Measurements from ENCODE around the gene SSU72. TPM values are rescaled to one million over a fixed set of nuclear protein-coding genes. Genes with fewer than 3 reads are reported as not detected.
"Not testable (repeated sequence)": the region's sequence is repeated elsewhere in the genome, so short reads cannot be mapped to it uniquely, and the experiment has no call there.

Gene SSU72
- polyA plus RNA-seq, 1 donor from 2014 or later, result 56.2 TPM

DNA sequence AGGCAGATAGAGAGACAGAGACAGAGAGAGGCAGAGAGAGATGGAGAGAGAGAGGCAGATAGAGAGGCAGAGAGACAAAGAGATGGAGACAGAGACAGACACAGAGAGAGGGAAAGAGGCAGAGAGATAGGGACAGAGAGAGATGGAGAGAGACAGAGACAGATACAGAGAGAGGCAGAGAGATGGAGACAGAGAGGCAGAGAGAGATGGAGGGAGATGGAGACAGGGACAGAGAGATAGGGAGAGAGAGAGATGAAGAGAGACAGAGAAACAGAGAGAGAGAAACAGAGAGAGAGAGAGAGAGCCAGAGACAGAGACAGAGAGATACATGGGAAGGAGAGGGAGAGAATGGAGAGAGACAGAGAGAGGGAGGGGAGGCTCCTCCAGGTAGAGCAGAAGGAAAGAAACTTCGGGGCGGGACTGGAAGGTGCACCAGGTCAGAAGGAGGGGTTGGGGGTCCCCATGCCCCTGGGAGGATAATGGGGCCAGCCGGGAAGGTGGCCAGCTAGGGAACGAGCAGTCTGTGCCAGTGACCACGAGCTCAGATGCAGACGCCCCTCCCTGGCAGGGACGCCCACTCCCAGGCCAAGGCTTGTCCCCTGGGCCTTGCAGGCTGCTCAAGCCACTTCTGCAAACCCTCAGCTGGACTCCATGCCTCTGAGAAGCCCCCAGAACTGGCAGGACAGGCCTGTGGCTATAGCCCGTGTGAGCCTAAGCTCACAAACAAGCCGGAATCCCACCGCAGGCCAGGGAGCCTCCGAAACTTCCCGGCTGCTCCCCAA, 22.0 kb upstream of the SSU72 start:
- no peak overlapping the region for H3K4me2 ChIP-seq (ENCODE audit: low read length)
- H3F3A ChIP-seq (ENCODE audit: insufficient read depth, low read length, poor library complexity, severe bottlenecking), result no peaks in the 10 kb centered on the region
- H3K9me3 ChIP-seq (ENCODE audit: low read length), result no peaks in the 10 kb centered on the region
- no peak overlapping the region for H3K27ac ChIP-seq (ENCODE audit: low read length)
- H3K9me2 ChIP-seq (ENCODE audit: insufficient read depth, low read length), result no peaks in the 10 kb centered on the region
- TF ChIP-seq TAF1 (IDR thresholded peaks at IDR 0.05; ENCODE audit: low read depth), result no peak
- TF ChIP-seq, protein P1, sequence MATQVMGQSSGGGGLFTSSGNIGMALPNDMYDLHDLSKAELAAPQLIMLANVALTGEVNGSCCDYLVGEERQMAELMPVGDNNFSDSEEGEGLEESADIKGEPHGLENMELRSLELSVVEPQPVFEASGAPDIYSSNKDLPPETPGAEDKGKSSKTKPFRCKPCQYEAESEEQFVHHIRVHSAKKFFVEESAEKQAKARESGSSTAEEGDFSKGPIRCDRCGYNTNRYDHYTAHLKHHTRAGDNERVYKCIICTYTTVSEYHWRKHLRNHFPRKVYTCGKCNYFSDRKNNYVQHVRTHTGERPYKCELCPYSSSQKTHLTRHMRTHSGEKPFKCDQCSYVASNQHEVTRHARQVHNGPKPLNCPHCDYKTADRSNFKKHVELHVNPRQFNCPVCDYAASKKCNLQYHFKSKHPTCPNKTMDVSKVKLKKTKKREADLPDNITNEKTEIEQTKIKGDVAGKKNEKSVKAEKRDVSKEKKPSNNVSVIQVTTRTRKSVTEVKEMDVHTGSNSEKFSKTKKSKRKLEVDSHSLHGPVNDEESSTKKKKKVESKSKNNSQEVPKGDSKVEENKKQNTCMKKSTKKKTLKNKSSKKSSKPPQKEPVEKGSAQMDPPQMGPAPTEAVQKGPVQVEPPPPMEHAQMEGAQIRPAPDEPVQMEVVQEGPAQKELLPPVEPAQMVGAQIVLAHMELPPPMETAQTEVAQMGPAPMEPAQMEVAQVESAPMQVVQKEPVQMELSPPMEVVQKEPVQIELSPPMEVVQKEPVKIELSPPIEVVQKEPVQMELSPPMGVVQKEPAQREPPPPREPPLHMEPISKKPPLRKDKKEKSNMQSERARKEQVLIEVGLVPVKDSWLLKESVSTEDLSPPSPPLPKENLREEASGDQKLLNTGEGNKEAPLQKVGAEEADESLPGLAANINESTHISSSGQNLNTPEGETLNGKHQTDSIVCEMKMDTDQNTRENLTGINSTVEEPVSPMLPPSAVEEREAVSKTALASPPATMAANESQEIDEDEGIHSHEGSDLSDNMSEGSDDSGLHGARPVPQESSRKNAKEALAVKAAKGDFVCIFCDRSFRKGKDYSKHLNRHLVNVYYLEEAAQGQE (IDR thresholded peaks at IDR 0.05; ENCODE audit: borderline replicate concordance), result no peak
- no peak for TF ChIP-seq EZH2 (IDR thresholded peaks at IDR 0.05; ENCODE audit: borderline replicate concordance, insufficient read depth, low read length, poor library complexity, severe bottlenecking)
- TF ChIP-seq RAD21 (conservative IDR thresholded peaks at IDR 0.05), result no peak
- no peak for TF ChIP-seq MXI1 (conservative IDR thresholded peaks at IDR 0.05; ENCODE audit: poor library complexity, severe bottlenecking)
- TF ChIP-seq, protein P2, sequence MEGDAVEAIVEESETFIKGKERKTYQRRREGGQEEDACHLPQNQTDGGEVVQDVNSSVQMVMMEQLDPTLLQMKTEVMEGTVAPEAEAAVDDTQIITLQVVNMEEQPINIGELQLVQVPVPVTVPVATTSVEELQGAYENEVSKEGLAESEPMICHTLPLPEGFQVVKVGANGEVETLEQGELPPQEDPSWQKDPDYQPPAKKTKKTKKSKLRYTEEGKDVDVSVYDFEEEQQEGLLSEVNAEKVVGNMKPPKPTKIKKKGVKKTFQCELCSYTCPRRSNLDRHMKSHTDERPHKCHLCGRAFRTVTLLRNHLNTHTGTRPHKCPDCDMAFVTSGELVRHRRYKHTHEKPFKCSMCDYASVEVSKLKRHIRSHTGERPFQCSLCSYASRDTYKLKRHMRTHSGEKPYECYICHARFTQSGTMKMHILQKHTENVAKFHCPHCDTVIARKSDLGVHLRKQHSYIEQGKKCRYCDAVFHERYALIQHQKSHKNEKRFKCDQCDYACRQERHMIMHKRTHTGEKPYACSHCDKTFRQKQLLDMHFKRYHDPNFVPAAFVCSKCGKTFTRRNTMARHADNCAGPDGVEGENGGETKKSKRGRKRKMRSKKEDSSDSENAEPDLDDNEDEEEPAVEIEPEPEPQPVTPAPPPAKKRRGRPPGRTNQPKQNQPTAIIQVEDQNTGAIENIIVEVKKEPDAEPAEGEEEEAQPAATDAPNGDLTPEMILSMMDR (IDR thresholded peaks at IDR 0.05; ENCODE audit: poor library complexity, severe bottlenecking), result no peak
- H3K27me3 ChIP-seq (ENCODE audit: insufficient read depth, low read depth, low read length), result peaks cover 12% of the 10 kb centered on the region
- H3K4me3 ChIP-seq (ENCODE audit: low read length), result no peak overlapping the region
- no peak overlapping the region for H3K9ac ChIP-seq (ENCODE audit: low read length)
- H2AFZ ChIP-seq (ENCODE audit: low read depth, low read length), result no peak overlapping the region
- no peaks in the 10 kb centered on the region for H3K79me2 ChIP-seq (replicated peaks; ENCODE audit: insufficient read depth, low read length)
- H4K20me1 ChIP-seq (ENCODE audit: insufficient read depth), result no peaks in the 10 kb centered on the region
- no peaks in the 10 kb centered on the region for H3K36me3 ChIP-seq (ENCODE audit: insufficient read depth, low read length)

DNA sequence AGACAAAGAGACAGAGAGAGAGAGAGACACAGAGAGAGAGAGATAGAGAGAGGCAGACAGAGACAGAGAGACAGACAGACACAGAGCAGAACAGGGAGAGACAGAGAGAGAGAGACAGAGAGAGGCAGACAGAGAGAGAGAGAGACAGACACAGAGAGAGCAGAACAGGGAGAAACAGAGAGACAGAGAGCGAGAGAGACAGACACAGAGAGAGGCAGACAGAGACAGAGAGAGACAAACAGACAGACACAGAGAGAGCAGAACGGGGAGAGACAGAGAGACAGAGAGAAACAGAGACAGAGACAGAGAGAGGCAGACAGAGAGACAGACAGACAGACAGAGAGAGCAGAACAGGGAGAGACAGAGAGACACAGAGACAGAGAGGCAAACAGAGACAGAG, 20.7 kb upstream of the SSU72 start:
- not testable (repeated sequence) for H3F3A ChIP-seq (ENCODE audit: insufficient read depth, low read length, poor library complexity, severe bottlenecking); H3K27ac ChIP-seq (ENCODE audit: low read length); H3K27me3 ChIP-seq (ENCODE audit: insufficient read depth, low read depth, low read length); H2AFZ ChIP-seq (ENCODE audit: low read depth, low read length); H3K4me2 ChIP-seq (ENCODE audit: low read length); H4K20me1 ChIP-seq (ENCODE audit: insufficient read depth); H3K4me3 ChIP-seq (ENCODE audit: low read length); H3K9me3 ChIP-seq (ENCODE audit: low read length); H3K9me2 ChIP-seq (ENCODE audit: insufficient read depth, low read length); H3K79me2 ChIP-seq (replicated peaks; ENCODE audit: insufficient read depth, low read length); H3K9ac ChIP-seq (ENCODE audit: low read length); H3K36me3 ChIP-seq (ENCODE audit: insufficient read depth, low read length)

DNA sequence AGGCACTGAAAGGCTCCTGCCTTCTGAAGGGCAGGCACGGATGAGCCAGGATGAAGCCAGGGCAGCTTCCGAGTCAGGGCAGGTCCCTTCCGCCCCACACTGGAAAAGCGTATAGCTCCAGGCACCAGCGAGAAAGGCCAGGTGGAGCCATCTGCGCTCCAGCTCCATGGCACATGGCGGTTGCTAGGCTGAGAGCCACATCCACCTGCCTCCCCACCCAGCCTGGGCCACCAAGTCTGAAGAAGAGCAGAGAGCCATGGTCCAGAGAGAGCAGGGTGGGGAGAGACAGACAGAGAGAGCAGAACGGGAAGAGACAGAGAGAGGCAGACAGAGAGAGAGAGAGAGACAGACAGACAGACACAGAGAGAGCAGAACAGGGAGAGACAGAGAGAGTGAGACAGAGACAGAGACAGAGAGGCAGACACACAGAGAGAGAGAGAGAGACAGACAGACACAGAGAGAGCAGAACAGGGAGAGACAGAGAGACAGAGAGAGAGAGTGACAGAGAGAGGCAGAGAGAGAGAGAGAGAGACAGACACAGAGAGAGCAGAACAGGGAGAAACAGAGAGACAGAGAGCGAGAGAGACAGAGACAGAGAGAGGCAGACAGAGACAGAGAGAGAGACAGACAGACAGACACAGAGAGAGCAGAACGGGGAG, 20.1 kb upstream of the SSU72 start:
- Histone ChIP-seq H3K27me3 (ENCODE audit: insufficient read depth, low read depth, low read length) (peaks cover 6% of the 10 kb centered on the region), H3K9me2 (ENCODE audit: insufficient read depth, low read length) (no peaks in the 10 kb centered on the region), H4K20me1 (ENCODE audit: insufficient read depth) (no peaks in the 10 kb centered on the region), H3K9ac (ENCODE audit: low read length) (no peak overlapping the region), H3K79me2 (replicated peaks; ENCODE audit: insufficient read depth, low read length) (no peaks in the 10 kb centered on the region), H3K36me3 (ENCODE audit: insufficient read depth, low read length) (no peaks in the 10 kb centered on the region), H3K4me3 (ENCODE audit: low read length) (no peak overlapping the region), H3F3A (ENCODE audit: insufficient read depth, low read length, poor library complexity, severe bottlenecking) (no peaks in the 10 kb centered on the region), H3K9me3 (ENCODE audit: low read length) (no peaks in the 10 kb centered on the region), H3K27ac (ENCODE audit: low read length) (no peak overlapping the region), H3K4me2 (ENCODE audit: low read length) (no peak overlapping the region), H2AFZ (ENCODE audit: low read depth, low read length) (no peak overlapping the region)
- TF ChIP-seq EZH2 (IDR thresholded peaks at IDR 0.05; ENCODE audit: borderline replicate concordance, insufficient read depth, low read length, poor library complexity, severe bottlenecking) (no peak), RAD21 (conservative IDR thresholded peaks at IDR 0.05) (no peak), SMC3 (conservative IDR thresholded peaks at IDR 0.05; ENCODE audit: poor library complexity) (no peak), POLR2AphosphoS5 (IDR thresholded peaks at IDR 0.05) (no peak), TAF1 (IDR thresholded peaks at IDR 0.05; ENCODE audit: low read depth) (no peak), MXI1 (conservative IDR thresholded peaks at IDR 0.05; ENCODE audit: poor library complexity, severe bottlenecking) (no peak), EP300 (conservative IDR thresholded peaks at IDR 0.05; ENCODE audit: poor library complexity, severe bottlenecking) (no peak)
- TF ChIP-seq, protein P1 (IDR thresholded peaks at IDR 0.05; ENCODE audit: borderline replicate concordance), result no peak

Measured in neural cell (in vitro differentiated cells).